GM13976 (cell line): ENCODE results near the gene MSLN.

Source experiments
- DNase-seq: peaks from one replicate; pipeline ENCODE4 v3.0.0; 2012; ENCODE audit warnings: low spot score
- in situ Hi-C: fragments of 300-500 bp; cut with MboI; formaldehyde crosslinking; loops from one replicate; pipeline ENCODE4 v1.12.0; 2022; ENCODE audit warnings: low sequenced_read_pairs, mixed read lengths, inconsistent platforms; ENCODE audit not compliant: unreplicated experiment
- TF ChIP-seq, protein P1 (sequence below): IDR thresholded peaks from 2 replicates; pipeline ENCODE4 v1.5.1; 2012; ENCODE audit warnings: borderline replicate concordance, mild to moderate bottlenecking; ENCODE audit not compliant: insufficient read depth; ENCODE audit errors: extremely low read depth, missing control alignments, control extremely low read depth

Gene MSLN

GRCh38 chr16:761625-762513, 1.3 kb downstream of the MSLN start:
- TF ChIP-seq, protein P1, sequence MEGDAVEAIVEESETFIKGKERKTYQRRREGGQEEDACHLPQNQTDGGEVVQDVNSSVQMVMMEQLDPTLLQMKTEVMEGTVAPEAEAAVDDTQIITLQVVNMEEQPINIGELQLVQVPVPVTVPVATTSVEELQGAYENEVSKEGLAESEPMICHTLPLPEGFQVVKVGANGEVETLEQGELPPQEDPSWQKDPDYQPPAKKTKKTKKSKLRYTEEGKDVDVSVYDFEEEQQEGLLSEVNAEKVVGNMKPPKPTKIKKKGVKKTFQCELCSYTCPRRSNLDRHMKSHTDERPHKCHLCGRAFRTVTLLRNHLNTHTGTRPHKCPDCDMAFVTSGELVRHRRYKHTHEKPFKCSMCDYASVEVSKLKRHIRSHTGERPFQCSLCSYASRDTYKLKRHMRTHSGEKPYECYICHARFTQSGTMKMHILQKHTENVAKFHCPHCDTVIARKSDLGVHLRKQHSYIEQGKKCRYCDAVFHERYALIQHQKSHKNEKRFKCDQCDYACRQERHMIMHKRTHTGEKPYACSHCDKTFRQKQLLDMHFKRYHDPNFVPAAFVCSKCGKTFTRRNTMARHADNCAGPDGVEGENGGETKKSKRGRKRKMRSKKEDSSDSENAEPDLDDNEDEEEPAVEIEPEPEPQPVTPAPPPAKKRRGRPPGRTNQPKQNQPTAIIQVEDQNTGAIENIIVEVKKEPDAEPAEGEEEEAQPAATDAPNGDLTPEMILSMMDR, result no peak
- in situ Hi-C loops, result no loop called here
- no peak for DNase-seq

- TF ChIP-seq, protein P1, result no peak
- in situ Hi-C loops, result no loop called here
- DNase-seq, result no peak
Measured at GRCh38 chr16:762595-763268, 2.2 kb downstream of the MSLN start.

DNA sequence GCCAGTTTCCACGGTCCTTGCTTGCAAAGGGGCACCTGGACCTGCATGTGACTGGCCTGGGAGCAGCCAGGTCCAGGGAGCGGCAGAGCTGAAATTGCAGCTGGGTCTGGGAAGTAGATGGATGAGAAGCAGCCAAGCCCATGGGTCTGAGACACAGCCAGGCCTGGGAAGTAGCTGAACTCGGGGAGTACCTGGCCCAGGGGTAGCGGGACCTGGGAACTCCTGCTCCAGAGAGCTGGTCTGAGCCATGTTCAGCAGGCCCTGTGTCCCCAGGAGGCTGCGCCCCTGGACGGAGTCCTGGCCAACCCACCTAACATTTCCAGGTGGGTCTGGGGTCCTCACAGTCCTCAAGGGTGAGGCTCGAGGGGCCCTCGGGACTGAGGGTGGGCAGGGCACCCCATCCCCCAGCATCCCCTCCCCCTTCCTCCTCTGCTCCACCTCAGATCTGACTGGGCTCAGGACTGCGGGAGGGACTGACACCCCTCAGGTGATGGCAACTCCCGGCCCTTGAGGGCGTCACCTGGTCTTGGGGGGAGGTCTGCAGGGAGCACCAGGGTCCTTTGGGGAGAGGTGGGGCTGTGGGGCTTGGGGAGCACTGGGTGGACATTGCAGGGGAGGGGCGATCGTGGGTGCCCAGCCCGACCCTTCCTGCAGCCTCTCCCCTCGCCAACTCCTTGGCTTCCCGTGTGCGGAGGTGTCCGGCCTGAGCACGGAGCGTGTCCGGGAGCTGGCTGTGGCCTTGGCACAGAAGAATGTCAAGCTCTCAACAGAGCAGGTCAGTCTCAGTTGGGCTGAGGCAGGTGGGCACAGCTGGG, 3.0 kb downstream of the MSLN start:
- TF ChIP-seq, protein P1, result no peak
- no peak for DNase-seq
- in situ Hi-C loops, result no loop called here

DNA sequence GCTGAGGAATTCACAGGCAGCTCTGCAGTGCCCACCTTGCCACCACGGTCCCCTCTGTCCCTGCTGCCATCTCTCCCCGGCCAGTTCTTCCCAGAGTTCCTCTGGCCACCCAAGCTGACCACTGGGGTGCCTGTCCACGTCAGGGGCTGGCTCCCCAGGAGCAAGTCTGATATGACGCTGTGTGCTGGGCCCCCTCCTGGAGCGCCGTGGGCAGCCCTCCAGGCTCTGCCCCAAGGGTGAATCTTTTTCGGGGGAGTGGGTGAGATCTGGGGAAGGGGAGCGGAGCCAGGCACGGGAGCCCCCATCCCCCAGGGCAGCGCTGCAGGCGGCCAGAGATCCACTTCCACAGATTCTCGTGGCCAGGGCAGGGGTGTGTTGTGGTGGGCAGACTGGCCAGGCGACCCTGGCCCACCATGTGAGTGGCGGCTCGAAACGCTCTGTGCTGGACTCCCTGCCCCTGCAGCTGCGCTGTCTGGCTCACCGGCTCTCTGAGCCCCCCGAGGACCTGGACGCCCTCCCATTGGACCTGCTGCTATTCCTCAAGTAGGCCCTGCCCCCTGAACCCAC, 3.7 kb downstream of the MSLN start:
- in situ Hi-C loops, result no loop called here
- TF ChIP-seq, protein P1, result no peak
- DNase-seq, result no peak

- in situ Hi-C loops, result no loop called here
- TF ChIP-seq, protein P1, result no peak
- DNase-seq, result no peak
Measured at GRCh38 chr16:764848-765487, 4.4 kb downstream of the MSLN start.
